NT2/D1 (cell line): ENCODE results near the gene WBP4.

Source experiments
- DNase-seq: peaks from one replicate; pipeline ENCODE4 v3.0.0-alpha.2; 2011; ENCODE audit warnings: low read depth, low spot score
- H3K27me3 ChIP-seq: 2 replicates; pipeline ENCODE4 v1.6.0; 2011; ENCODE audit warnings: mild to moderate bottlenecking; ENCODE audit not compliant: insufficient read length, insufficient read depth
- H3K36me3 ChIP-seq: 2 replicates; pipeline ENCODE4 v1.6.1; 2011; ENCODE audit warnings: mild to moderate bottlenecking, low read length, mixed read lengths; ENCODE audit not compliant: insufficient read depth, insufficient read length
- H3K4me1 ChIP-seq: 2 replicates; pipeline ENCODE4 v1.5.1; 2011; ENCODE audit not compliant: insufficient read depth, insufficient read length
- H3K4me3 ChIP-seq: 2 replicates; pipeline ENCODE4 v1.5.1; 2011; ENCODE audit warnings: low read depth; ENCODE audit not compliant: insufficient read length
- H3K9ac ChIP-seq: 2 replicates; pipeline ENCODE4 v1.6.0; 2011; ENCODE audit warnings: low read depth; ENCODE audit not compliant: insufficient read length
- H3K9me3 ChIP-seq: 2 replicates; pipeline ENCODE4 v1.5.1; 2011; ENCODE audit warnings: mild to moderate bottlenecking, low read length; ENCODE audit not compliant: insufficient read depth
- SUZ12 ChIP-seq: IDR thresholded peaks from 2 replicates; pipeline ENCODE4 v1.6.1; 2011; ENCODE audit not compliant: insufficient read length, insufficient read depth; ENCODE audit errors: extremely low read depth
- YY1 ChIP-seq: IDR thresholded peaks from 2 replicates; pipeline ENCODE4 v1.6.1; 2011; ENCODE audit not compliant: insufficient read length, insufficient read depth
- ZNF274 ChIP-seq: IDR thresholded peaks from 2 replicates; pipeline ENCODE4 v1.6.1; 2011; ENCODE audit warnings: mild to moderate bottlenecking, low read depth, low read length

WBP4 gene

GRCh38 chr13:41019011-41019487 is 42.3 kb upstream of the WBP4 start, which contains the start of gene ELF1:
Gene ELF1 (minus strand): TSS chr13:41019316. CDS start chr13:40982054, 37,262 bp downstream.
- no peaks in the 10 kb centered on the region for H3K27me3 ChIP-seq
- H3K36me3 ChIP-seq = no peaks in the 10 kb centered on the region
- no peak for DNase-seq
- no peaks in the 10 kb centered on the region for H3K9me3 ChIP-seq
- no peak for TF ChIP-seq SUZ12
- TF ChIP-seq YY1 = no peak
- TF ChIP-seq ZNF274 = no peak
- no peak within 1 kb of the TSS for H3K4me3 ChIP-seq
- H3K9ac ChIP-seq = no peak within 1 kb of the TSS
- H3K4me1 ChIP-seq = no peaks in the 10 kb centered on the region

- no peaks in the 10 kb centered on the region for H3K27me3 ChIP-seq
- no peak overlapping the region for H3K4me3 ChIP-seq
- TF ChIP-seq ZNF274 (no peak), SUZ12 (no peak), YY1 (no peak)
- DNase-seq = no peak
- no peak overlapping the region for H3K9ac ChIP-seq
- H3K4me1 ChIP-seq = no peaks in the 10 kb centered on the region
- no peaks in the 10 kb centered on the region for H3K36me3 ChIP-seq
- no peaks in the 10 kb centered on the region for H3K9me3 ChIP-seq
Observed at GRCh38 chr13:41019578-41020347, 41.5 kb upstream of the WBP4 start.

DNA sequence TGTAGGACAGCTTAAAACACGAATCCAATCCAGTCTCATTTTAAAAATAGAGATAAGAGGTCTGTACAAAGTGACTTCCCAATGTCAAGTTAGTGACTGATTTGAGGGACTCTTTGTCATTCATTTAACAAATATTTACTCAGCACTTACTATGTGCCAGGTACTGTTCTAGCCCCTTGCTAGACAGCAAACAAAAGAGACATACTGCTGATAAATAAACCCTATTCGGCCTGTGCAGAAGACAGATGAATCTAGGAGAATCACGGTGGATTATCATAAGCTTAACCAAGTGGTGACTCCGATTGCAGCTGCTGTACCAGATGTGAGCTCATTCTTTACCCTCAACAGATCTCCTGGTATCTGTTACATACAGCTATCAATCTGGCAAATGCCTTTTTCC is 35.8 kb upstream of the WBP4 start:
- DNase-seq = no peak
- Histone ChIP-seq H3K4me1 (no peaks in the 10 kb centered on the region), H3K9ac (no peak overlapping the region), H3K4me3 (no peak overlapping the region), H3K9me3 (no peaks in the 10 kb centered on the region), H3K36me3 (no peaks in the 10 kb centered on the region), H3K27me3 (no peaks in the 10 kb centered on the region)
- TF ChIP-seq ZNF274 = no peak
- no peak for TF ChIP-seq SUZ12
- no peak for TF ChIP-seq YY1

GRCh38 chr13:41026788-41027187 is 34.5 kb upstream of the WBP4 start:
- Histone ChIP-seq H3K27me3 (no peaks in the 10 kb centered on the region), H3K9me3 (no peaks in the 10 kb centered on the region), H3K4me1 (no peaks in the 10 kb centered on the region), H3K36me3 (no peaks in the 10 kb centered on the region), H3K9ac (no peak overlapping the region), H3K4me3 (no peak overlapping the region)
- DNase-seq = no peak
- no peak for TF ChIP-seq YY1
- TF ChIP-seq ZNF274 = no peak
- TF ChIP-seq SUZ12 = no peak

GRCh38 chr13:41028051-41028450 is 33.3 kb upstream of the WBP4 start:
- no peaks in the 10 kb centered on the region for H3K4me1 ChIP-seq
- TF ChIP-seq ZNF274 (no peak), YY1 (no peak), SUZ12 (no peak)
- no peaks in the 10 kb centered on the region for H3K27me3 ChIP-seq
- DNase-seq = no peak
- H3K9ac ChIP-seq = no peak overlapping the region
- H3K36me3 ChIP-seq = no peaks in the 10 kb centered on the region
- H3K4me3 ChIP-seq = no peak overlapping the region
- no peaks in the 10 kb centered on the region for H3K9me3 ChIP-seq

- TF ChIP-seq ZNF274 = no peak
- no peak for TF ChIP-seq YY1
- no peak for TF ChIP-seq SUZ12
- H3K4me1 ChIP-seq = no peaks in the 10 kb centered on the region
Observed at GRCh38 chr13:41029629-41030028, 31.7 kb upstream of the WBP4 start.

GRCh38 chr13:41032691-41033376 is 28.5 kb upstream of the WBP4 start:
- Histone ChIP-seq H3K9ac (no peak overlapping the region), H3K9me3 (no peaks in the 10 kb centered on the region), H3K36me3 (no peaks in the 10 kb centered on the region), H3K4me3 (no peak overlapping the region), H3K27me3 (no peaks in the 10 kb centered on the region), H3K4me1 (no peaks in the 10 kb centered on the region)
- TF ChIP-seq YY1 (no peak), SUZ12 (no peak), ZNF274 (no peak)
- DNase-seq = no peak

More at GRCh38 chr13:41029629-41030028, 31.7 kb upstream of the WBP4 start:
- Histone ChIP-seq H3K4me3 (no peak overlapping the region), H3K9ac (no peak overlapping the region), H3K9me3 (no peaks in the 10 kb centered on the region), H3K27me3 (no peaks in the 10 kb centered on the region), H3K36me3 (no peaks in the 10 kb centered on the region)
- DNase-seq = no peak
